Panc1 (cell line): ENCODE data around the gene PDILT.

Experiments used
- CTCF ChIP-seq: fragments of 450-650 bp; IDR thresholded peaks from 2 replicates; pipeline ENCODE4 v1.5.1; 2017; ENCODE audit warnings: mild to moderate bottlenecking
- POLR2AphosphoS5 ChIP-seq: IDR thresholded peaks from 2 replicates; pipeline ENCODE4 v1.6.1; 2012; ENCODE audit warnings: mild to moderate bottlenecking, low read depth, low read length, moderate library complexity

GRCh38 chr16:20347666-20348364 is 56.7 kb downstream of the PDILT start:
- TF ChIP-seq CTCF (no peak), POLR2AphosphoS5 (no peak)
